Type B pancreatic cell (in vitro differentiated cells): Measurements from ENCODE around the gene COL19A1. TPM values are rescaled to one million over a fixed set of nuclear protein-coding genes. Genes with fewer than 3 reads are reported as not detected.

ENCODE experiments used
- DNase-seq: peaks from one replicate; pipeline ENCODE4 v3.0.0; 2021; ENCODE audit warnings: mixed read lengths; ENCODE audit not compliant: unreplicated experiment; ENCODE audit errors: extremely low spot score
- H3K27ac Mint-ChIP-seq: 2 replicates; pipeline ENCODE4 v1.8.0; 2021; ENCODE audit warnings: mild to moderate bottlenecking, mixed read lengths
- H3K27me3 Mint-ChIP-seq: 2 replicates; pipeline ENCODE4 v1.8.0; 2021; ENCODE audit warnings: mixed read lengths
- H3K36me3 Mint-ChIP-seq: 2 replicates; pipeline ENCODE4 v1.8.0; 2021; ENCODE audit warnings: mixed read lengths
- H3K4me1 Mint-ChIP-seq: one replicate; pipeline ENCODE4 v1.8.0; 2021; ENCODE audit warnings: mixed read lengths; ENCODE audit not compliant: unreplicated experiment
- H3K4me3 Mint-ChIP-seq: 2 replicates; pipeline ENCODE4 v1.8.0; 2021; ENCODE audit warnings: mild to moderate bottlenecking, mixed read lengths
- H3K9me3 Mint-ChIP-seq: 2 replicates; pipeline ENCODE4 v1.8.0; 2021; ENCODE audit warnings: mixed read lengths
- total RNA-seq: library from RNA; stranded (reverse); gene quantifications from 2 replicates; pipeline ENCODE4 v1.2.1, GENCODE V29; 2021; ENCODE audit warnings: low replicate concordance
- TF ChIP-seq, protein P1 (sequence below): fragments of 200-600 bp; sonication (generic); conservative IDR thresholded peaks from 2 replicates; pipeline ENCODE4 v1.5.0; 2021; ENCODE audit warnings: antibody characterized with exemption, mild to moderate bottlenecking

The COL19A1 gene
- total RNA-seq, 1 donor from 2014 or later = 1.6 TPM

DNA sequence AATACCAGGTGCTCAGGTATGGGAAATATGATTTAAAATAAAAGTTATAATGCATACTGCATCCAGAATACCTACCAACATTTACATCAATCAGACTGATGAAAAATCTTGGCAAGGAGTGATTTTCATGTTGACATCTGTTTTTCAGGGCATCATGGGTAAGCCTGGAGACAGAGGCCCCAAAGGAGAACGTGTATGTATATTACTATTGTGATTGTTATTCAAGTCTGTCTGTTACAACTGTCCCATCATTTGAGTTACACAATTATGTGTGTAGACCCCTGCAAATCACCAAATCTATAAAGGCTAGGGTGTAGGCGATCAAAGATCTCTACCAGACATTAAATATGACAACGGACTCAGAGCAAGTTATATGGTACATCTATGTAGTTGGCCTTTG is 318.4 kb downstream of the COL19A1 start:
- Mint-ChIP-seq H3K4me1 (no peaks in the 10 kb centered on the region), H3K4me3 (no peak overlapping the region), H3K27me3 (no peaks in the 10 kb centered on the region)

DNA sequence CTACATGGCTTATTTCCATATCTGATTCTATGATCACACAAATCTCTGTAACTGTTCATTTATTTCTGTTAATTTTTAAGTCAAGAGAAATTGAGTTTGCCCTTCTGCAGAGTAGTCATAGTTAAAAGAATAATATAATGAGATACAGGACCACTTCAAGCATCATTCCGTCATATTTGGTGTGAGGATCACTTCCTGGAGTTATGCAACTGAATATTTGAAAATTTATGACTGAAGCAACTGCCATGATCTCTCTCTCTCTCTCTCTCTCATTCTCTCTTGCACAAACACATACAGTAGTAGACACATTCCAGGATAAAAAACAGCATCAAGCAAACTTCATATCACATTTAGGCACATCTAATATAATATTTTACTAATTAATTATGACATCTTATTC is 320.1 kb downstream of the COL19A1 start:
- Mint-ChIP-seq H3K4me3 (no peak overlapping the region), H3K27me3 (no peaks in the 10 kb centered on the region), H3K9me3 (no peaks in the 10 kb centered on the region), H3K4me1 (no peaks in the 10 kb centered on the region), H3K27ac (no peak overlapping the region), H3K36me3 (no peaks in the 10 kb centered on the region)
- TF ChIP-seq, protein P1, sequence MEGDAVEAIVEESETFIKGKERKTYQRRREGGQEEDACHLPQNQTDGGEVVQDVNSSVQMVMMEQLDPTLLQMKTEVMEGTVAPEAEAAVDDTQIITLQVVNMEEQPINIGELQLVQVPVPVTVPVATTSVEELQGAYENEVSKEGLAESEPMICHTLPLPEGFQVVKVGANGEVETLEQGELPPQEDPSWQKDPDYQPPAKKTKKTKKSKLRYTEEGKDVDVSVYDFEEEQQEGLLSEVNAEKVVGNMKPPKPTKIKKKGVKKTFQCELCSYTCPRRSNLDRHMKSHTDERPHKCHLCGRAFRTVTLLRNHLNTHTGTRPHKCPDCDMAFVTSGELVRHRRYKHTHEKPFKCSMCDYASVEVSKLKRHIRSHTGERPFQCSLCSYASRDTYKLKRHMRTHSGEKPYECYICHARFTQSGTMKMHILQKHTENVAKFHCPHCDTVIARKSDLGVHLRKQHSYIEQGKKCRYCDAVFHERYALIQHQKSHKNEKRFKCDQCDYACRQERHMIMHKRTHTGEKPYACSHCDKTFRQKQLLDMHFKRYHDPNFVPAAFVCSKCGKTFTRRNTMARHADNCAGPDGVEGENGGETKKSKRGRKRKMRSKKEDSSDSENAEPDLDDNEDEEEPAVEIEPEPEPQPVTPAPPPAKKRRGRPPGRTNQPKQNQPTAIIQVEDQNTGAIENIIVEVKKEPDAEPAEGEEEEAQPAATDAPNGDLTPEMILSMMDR = no peak
- no peak for DNase-seq

More for the DNA sequence above, 318.4 kb downstream of the COL19A1 start:
- Mint-ChIP-seq H3K36me3 (no peaks in the 10 kb centered on the region), H3K9me3 (no peaks in the 10 kb centered on the region), H3K27ac (no peak overlapping the region)
- TF ChIP-seq, protein P1 = no peak
- DNase-seq = no peak

DNA sequence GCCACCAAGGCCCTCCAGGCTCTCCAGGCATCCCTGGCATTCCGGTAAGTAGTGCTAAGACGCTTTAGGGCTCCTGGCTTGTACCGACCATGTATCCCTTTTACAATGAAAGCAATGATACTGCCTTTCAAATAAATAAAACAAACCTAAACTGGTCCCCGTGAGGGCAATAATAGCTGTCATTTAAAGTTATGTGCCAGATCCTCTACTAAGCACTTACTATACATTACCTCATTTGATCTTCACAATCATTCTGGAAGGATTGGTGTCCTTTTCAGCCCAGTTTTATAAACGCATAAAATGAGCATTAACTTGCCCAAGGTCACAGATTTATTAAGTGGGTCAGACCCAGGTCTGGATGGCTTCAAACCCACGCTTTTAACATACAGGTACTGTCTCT is 321.8 kb downstream of the COL19A1 start:
- no peak overlapping the region for H3K27ac Mint-ChIP-seq
- no peaks in the 10 kb centered on the region for H3K9me3 Mint-ChIP-seq
- TF ChIP-seq, protein P1 = no peak
- peaks cover 4% of the 10 kb centered on the region for H3K27me3 Mint-ChIP-seq
- H3K4me1 Mint-ChIP-seq = no peaks in the 10 kb centered on the region
- DNase-seq = no peak
- no peaks in the 10 kb centered on the region for H3K36me3 Mint-ChIP-seq
- no peak overlapping the region for H3K4me3 Mint-ChIP-seq

DNA sequence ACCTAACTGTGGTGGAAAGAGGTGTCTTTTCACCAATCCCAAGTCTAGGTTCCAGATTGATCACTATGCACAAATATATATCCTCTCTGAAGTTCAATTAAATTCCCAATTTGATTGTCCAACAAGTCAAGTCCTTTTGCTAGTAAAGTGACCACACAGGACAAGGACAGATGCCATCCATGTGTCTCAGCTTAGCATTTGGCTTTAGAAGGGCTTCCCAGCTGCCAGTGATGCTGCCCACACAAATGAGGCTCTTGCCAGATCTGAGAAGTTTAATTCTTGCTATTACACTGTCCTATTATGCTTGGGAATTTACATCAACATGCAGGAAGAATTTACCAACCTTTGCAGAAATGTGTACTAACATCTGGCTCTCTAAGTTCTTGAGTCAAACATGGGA is 328.1 kb downstream of the COL19A1 start:
- no peak for DNase-seq

DNA sequence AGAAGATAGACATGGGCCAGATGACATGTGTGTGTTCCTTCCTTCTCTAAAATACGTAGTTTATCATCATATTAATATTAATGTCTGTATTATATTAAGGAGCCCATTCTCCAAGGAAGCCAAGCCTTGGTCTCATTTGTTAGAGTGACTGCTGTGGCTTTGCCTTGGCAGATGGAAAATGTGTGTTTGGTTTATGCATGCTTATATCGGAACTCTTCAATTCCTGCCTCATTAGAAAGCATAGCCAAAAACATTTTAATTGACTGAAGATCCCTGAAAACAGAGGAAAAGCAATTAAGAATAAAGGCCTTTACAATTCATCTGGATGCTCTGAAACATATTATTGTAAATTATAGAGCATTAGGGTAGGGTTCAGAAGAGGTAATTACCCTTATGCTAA is 330.2 kb downstream of the COL19A1 start:
- no peak overlapping the region for H3K27ac Mint-ChIP-seq
- no peak for DNase-seq
- H3K4me3 Mint-ChIP-seq = no peak overlapping the region
- no peaks in the 10 kb centered on the region for H3K36me3 Mint-ChIP-seq
- no peaks in the 10 kb centered on the region for H3K4me1 Mint-ChIP-seq
- peaks cover 15% of the 10 kb centered on the region for H3K27me3 Mint-ChIP-seq
- TF ChIP-seq, protein P1 = no peak
- H3K9me3 Mint-ChIP-seq = no peaks in the 10 kb centered on the region

More for the DNA sequence above, 328.1 kb downstream of the COL19A1 start:
- Mint-ChIP-seq H3K27me3 (peaks cover 15% of the 10 kb centered on the region), H3K4me3 (no peak overlapping the region), H3K4me1 (no peaks in the 10 kb centered on the region), H3K9me3 (no peaks in the 10 kb centered on the region), H3K36me3 (no peaks in the 10 kb centered on the region), H3K27ac (no peak overlapping the region)
- TF ChIP-seq, protein P1 = no peak

DNA sequence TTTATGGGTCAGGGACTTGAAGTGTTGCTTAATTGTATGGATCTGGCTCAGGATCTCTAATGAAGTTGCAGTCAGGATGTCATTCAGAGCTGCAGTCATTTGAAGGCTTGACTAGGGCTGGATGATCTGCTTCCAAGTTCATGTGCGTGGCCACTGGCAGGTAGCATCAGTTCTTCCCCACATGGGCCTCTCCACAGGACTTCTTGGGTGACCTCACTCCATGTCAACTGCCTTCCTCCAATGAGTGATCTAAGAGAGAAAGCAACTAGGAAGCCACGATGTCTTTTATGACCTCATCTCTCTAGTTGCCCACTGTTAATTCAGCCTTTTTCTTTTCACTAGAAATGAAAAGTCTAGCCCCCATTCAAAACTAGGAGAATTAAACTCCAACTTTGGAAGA is 332.4 kb downstream of the COL19A1 start:
- no peak for DNase-seq
- H3K27ac Mint-ChIP-seq = no peak overlapping the region

More for the DNA sequence above, 332.4 kb downstream of the COL19A1 start:
- peaks cover 6% of the 10 kb centered on the region for H3K27me3 Mint-ChIP-seq
- H3K9me3 Mint-ChIP-seq = no peaks in the 10 kb centered on the region
- H3K4me1 Mint-ChIP-seq = no peaks in the 10 kb centered on the region
- TF ChIP-seq, protein P1 = no peak
- no peak overlapping the region for H3K4me3 Mint-ChIP-seq
- no peaks in the 10 kb centered on the region for H3K36me3 Mint-ChIP-seq
